HG03460 (cell line): ENCODE results near the gene KLHL25.

ENCODE experiments used
- ATAC-seq: cut with Tn5 transposase; IDR thresholded peaks from one replicate; pipeline ENCODE4 v1.9.1; 2021; ENCODE audit not compliant: unreplicated experiment

The KLHL25 gene

DNA sequence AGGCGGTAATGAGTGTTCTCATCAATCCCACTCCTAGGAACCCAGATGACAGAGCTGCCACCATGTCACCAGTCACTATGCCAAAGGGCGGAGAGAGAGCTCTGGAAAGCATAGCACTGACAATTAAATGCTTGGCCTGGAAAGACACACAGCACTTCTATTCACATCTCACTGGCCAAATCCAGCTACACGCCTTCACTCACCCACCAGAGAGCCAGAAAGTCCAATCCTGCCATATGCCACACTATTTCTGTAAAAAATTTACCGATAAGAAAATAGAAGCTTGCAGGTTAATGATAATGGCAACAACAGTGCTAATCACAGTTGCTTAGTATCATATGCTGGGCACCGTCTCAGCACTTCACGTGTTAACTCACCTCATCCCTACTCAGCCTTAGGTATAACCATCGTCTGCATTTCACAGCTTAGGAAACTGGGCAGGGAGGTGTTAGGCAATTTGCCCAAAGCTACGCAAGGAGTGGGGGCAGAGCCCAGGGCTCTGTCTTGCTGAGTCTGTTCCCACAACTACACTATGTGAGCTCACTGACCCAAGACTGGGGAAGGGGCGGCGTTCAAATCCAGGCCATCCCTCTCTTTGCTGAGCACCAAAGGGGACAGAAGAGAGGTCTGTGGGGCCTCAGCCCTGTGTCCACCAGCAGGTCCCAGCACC lies 16.5 kb downstream of the KLHL25 start:
- ATAC-seq = no peak

DNA sequence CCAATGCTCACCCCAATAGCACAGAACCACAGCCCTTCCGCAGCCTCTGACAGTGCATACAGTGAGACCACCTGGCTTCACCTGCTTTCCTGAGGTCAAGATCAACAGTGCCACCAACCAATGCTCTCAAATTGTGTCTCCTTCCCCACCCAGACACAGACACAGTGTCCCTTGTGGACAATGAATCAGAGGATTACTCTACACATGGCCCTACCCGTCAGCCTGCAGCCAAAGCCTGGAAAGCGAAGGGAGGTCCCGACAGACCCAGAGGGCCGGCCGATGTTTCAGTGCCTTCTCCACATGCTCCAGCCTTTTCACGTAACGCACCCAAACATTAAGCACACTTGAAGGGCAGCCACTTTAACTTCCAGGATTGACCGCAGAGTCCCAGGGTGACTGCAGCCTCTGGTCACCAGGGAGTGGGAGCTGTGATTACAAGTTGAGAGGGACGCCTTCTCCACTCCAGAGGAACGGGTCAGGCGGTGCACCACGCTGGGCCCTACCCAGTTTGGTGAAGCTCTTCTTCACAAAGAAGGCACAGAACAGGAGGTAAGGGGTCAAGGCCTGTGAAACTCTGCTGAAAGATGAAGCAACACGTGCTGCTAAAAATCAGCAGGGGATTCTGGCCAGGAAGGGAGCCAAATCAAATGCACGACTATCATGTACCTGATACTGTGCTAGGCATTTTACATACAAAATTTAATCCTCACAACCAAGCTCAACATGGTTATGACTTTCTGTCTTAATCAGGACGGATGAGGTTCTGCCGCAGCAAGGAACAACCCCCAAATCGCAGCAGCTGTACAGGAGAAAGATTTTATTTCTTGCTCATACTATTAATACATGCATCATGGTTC lies 17.2 kb downstream of the KLHL25 start:
- ATAC-seq = no peak

- ATAC-seq = no peak
Measured at GRCh38 chr15:85773970-85774369, 20.8 kb downstream of the KLHL25 start.

DNA sequence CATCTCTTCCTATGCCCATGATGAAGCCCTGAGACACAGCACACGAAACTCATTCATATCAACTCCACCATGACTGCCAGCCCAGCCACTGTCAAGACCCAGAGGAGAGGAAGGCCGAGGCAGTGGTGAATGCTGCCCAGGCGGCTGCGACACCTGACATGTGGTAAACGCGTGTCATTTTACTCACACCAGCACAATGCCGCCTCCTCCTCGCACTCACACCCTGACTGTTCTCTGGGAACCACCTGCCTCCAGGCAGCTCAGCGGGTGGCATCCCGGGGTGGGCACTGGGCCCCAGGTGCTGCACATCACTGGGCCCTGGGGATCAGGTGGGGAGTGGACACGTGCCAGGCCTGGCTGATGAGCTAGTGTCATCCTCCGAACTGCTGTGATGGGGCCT lies 21.5 kb downstream of the KLHL25 start:
- ATAC-seq = no peak

DNA sequence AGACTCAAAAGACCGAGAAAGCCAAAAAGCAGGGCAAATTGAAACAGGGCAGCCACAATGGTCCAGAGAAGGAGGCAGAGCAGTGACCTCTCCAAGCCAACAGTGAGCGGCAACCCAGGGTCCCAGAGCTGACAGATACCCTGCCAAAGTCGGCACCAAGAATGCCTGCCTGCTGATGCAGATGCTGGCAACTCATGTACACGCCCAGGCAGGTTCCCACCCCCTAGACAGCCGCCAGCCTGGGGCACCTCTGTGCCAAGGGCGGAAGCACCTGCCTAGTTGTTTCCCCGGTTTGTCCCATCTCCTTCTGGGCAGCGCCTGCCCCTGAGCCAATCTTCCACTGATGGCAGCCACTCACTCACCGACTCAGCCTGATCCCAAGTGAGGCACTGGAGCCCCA lies 22.1 kb downstream of the KLHL25 start:
- no peak for ATAC-seq

GRCh38 chr15:85771781-85772445 lies 22.8 kb downstream of the KLHL25 start:
- no peak for ATAC-seq

- ATAC-seq = no peak
Measured at GRCh38 chr15:85771271-85771670, 23.5 kb downstream of the KLHL25 start.

DNA sequence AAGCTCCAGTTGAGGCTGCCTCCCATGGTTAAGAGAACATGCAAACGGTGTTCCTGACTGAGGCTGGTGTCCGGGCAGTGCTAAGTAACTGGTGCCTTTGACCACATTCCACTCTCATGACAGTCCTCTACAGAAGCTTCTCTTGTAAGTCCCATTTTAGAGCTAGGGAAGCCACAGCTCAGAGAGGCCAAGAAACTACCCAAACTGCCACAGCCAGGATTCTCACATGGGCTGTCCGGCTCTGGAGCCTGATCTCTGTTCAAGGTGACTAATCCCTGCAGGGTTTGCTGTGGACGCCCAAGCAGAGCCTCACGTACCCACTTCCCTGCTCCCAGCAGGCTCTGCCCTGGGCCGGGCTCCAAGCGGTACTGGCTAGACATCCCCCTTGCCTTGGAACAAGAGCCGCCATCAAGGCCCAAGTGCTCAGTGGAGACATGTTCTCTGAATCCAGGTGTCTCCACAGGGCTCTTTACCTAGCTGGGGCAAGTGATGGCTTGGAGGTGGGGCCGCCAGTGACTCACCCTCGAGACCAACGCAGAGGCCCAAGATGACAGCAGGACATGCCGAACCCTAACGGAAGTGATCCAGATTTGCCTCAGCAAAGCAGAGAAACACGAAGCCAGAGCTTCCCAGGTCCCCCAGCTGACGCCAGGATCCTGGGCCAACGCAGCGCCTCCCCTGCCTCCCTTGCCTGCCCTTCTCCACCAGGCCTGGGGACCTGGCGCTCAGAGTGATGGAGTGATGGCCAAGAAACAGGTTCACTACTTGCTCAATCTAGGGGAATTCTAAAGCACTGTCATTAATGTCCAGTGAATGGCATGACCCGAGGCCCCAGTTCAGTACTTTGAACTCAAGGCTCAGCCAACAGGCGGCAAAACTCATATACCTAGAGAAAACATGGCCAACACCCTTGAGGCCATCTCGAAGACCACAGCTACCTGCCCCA lies 24.4 kb downstream of the KLHL25 start:
- ATAC-seq = no peak

GRCh38 chr15:85769182-85769900 lies 25.4 kb downstream of the KLHL25 start:
- no peak for ATAC-seq

GRCh38 chr15:85768595-85769168 lies 26.0 kb downstream of the KLHL25 start:
- no peak for ATAC-seq

DNA sequence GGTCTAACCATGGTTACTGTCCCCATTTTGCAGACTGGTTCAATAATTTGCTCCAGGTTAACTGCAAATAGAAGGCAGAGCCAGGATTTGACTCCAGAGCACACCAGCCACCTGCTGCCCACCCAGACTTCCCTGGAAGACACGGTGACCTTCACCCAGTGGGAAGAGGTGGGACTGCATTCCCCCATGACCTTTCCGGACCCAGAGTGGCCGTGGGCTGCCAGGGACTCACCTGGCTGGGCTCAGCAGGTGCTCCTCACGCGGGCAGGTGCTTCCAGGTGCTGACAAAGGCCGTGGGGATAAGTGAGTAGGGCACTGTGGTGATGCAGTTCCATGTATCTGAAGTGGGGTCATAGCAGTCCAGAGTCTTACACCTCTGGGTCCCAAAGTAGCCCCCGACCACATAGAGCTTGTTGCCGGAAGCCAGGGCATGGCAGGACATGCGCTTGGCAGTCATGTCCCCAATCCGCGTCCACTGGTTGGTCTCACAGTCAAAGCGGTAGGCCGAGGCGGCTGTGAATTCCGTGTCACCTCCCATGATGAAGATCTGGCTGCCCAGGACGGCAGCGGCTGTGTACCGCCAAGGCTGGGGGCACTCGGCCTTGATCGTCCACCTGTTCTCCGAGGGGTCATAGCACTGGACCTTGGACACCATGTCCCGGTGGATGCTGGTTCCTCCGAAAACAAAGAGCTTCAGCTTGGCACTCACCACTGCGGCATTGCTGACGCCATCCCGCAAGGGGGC lies 26.8 kb downstream of the KLHL25 start:
- ATAC-seq = no peak

DNA sequence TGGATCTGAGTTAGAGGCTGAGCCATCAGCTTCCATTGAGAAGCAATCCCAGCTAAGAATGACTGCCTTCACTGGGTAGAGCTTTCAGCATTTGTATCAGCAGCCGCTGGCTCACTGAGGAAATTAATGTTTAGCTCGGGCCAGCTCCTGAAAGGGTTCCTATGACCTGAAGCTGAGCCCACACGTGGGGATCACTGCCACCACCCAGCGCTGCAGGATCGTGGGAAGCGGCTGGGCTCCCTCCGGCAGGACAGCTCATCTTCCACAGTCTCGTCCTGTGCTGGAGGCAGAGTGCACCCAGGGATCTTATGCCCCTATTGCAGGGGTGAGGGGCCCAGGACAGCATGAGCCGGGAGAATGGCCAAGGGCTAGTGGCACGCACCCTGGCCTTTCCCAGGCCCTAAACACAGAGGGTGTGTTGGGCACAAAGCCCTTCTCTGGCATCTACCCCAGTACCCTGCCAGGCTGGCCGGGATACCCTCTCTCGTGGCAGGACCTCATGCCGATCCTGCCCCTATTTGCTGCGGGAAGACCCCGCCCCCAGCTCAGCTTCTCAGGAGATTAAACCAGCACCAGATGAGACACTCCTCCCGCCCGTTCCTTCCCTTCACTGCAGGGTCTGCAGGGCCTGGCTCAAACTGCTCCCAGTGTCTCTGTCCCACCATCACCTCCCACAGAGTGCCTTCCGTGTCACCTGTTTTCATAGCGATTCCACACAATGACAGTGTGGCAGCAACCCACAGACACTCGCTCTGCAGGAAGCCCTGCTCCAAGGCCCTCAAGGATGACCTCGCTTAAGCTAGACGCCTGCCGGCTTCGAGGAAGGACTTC lies 28.5 kb downstream of the KLHL25 start:
- no peak for ATAC-seq

GRCh38 chr15:85764649-85765277 lies 30.0 kb downstream of the KLHL25 start:
- ATAC-seq = no peak

GRCh38 chr15:85763673-85764633 lies 30.8 kb downstream of the KLHL25 start:
- ATAC-seq = no peak

- ATAC-seq = no peak
Measured at GRCh38 chr15:85763157-85763556, 31.6 kb downstream of the KLHL25 start.

GRCh38 chr15:85762756-85763127 lies 32.0 kb downstream of the KLHL25 start:
- ATAC-seq = no peak
